ENCODE measurements around the gene ERG. TPM values are rescaled to one million over a fixed set of nuclear protein-coding genes. Genes with fewer than 3 reads are reported as not detected.

ERG gene
- total RNA-seq, 1 experiment from 2014 or later, result 4.5 TPM

DNA sequence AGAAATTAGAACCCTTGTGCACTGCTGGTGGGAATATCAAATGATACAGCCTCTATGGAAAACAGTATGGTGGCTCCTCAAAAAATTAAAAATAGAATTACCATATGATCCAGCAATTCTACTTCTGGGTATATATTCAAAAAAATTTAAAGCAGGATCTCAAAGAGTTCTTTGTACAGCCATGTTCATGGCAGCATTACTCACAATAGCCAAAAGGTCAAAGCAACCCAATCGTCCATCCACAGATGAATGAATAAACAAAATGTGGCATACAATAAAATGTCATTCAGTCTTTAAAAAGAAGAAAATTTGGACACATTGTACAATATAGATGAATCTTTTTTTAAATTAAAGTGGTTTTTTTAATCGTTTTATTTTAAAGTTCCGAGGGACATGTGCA, 36.3 kb upstream of the ERG start:
- H3K36me3 Mint-ChIP-seq, result no peaks in the 10 kb centered on the region
- TF ChIP-seq HMGA2 (CRISPR knock-in tag; IDR thresholded peaks at IDR 0.05), result no peak
- no peak for TF ChIP-seq ZBTB21 (CRISPR knock-in tag; IDR thresholded peaks at IDR 0.05; ENCODE audit: borderline replicate concordance)
- TF ChIP-seq, protein P1, sequence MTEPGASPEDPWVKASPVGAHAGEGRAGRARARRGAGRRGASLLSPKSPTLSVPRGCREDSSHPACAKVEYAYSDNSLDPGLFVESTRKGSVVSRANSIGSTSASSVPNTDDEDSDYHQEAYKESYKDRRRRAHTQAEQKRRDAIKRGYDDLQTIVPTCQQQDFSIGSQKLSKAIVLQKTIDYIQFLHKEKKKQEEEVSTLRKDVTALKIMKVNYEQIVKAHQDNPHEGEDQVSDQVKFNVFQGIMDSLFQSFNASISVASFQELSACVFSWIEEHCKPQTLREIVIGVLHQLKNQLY (CRISPR knock-in tag; IDR thresholded peaks at IDR 0.05), result no peak
- no peak for TF ChIP-seq ZNF512 (CRISPR knock-in tag; IDR thresholded peaks at IDR 0.05; ENCODE audit: borderline replicate concordance)
- TF ChIP-seq CDX4 (CRISPR knock-in tag; IDR thresholded peaks at IDR 0.05; ENCODE audit: borderline replicate concordance), result no peak
- no peak for TF ChIP-seq IRF2 (CRISPR knock-in tag; IDR thresholded peaks at IDR 0.05; ENCODE audit: borderline replicate concordance, low read depth)
- no peak for TF ChIP-seq ZNF671 (CRISPR knock-in tag; IDR thresholded peaks at IDR 0.05)
- TF ChIP-seq EMX1 (CRISPR knock-in tag; IDR thresholded peaks at IDR 0.05), result no peak
- H3K9me3 Mint-ChIP-seq, result no peaks in the 10 kb centered on the region
- CTCF ChIA-PET, result no interaction called here
- DNase-seq (ENCODE audit: low spot score) (no peak), ATAC-seq (no peak)
- POLR2A ChIA-PET, result no interaction called here
- no peaks in the 10 kb centered on the region for H3K27me3 Mint-ChIP-seq (ENCODE audit: low read depth)
- no peak overlapping the region for H3K27ac Mint-ChIP-seq
- H3K4me1 Mint-ChIP-seq, result peaks cover 36% of the 10 kb centered on the region
- no peak overlapping the region for H3K4me3 Mint-ChIP-seq

GRCh38 chr21:38533887-38534286, 35.6 kb upstream of the ERG start:
- DNase-seq (ENCODE audit: low spot score) (no peak), ATAC-seq (peak; percentile 51)
- H3K9me3 Mint-ChIP-seq, result no peaks in the 10 kb centered on the region
- H3K4me3 Mint-ChIP-seq, result no peak overlapping the region
- peaks cover 36% of the 10 kb centered on the region for H3K4me1 Mint-ChIP-seq
- ChIA-PET POLR2A (no interaction called here), CTCF (no interaction called here)
- H3K27me3 Mint-ChIP-seq (ENCODE audit: low read depth), result no peaks in the 10 kb centered on the region
- TF ChIP-seq TP53 (CRISPR knock-in tag; IDR thresholded peaks at IDR 0.05) (no peak), ZMAT4 (CRISPR knock-in tag; IDR thresholded peaks at IDR 0.05) (no peak)
- no peak overlapping the region; the same call in 1 of the 2 replicates for H3K27ac Mint-ChIP-seq
- H3K36me3 Mint-ChIP-seq, result no peaks in the 10 kb centered on the region

- DNase-seq (ENCODE audit: low spot score) (no peak), ATAC-seq (no peak)
- Mint-ChIP-seq H3K9me3 (no peaks in the 10 kb centered on the region), H3K36me3 (no peaks in the 10 kb centered on the region), H3K27ac (no peak overlapping the region), H3K4me1 (peaks cover 37% of the 10 kb centered on the region), H3K27me3 (ENCODE audit: low read depth) (no peaks in the 10 kb centered on the region), H3K4me3 (no peak overlapping the region)
- CTCF ChIA-PET, result interaction anchor here (1.0 kb wide), 1 partner anchor 180 kb away, joined by 3 read pairs; no protein-coding TSS in a partner anchor
- TF ChIP-seq, protein P2, sequence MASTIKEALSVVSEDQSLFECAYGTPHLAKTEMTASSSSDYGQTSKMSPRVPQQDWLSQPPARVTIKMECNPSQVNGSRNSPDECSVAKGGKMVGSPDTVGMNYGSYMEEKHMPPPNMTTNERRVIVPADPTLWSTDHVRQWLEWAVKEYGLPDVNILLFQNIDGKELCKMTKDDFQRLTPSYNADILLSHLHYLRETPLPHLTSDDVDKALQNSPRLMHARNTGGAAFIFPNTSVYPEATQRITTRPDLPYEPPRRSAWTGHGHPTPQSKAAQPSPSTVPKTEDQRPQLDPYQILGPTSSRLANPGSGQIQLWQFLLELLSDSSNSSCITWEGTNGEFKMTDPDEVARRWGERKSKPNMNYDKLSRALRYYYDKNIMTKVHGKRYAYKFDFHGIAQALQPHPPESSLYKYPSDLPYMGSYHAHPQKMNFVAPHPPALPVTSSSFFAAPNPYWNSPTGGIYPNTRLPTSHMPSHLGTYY (CRISPR knock-in tag; IDR thresholded peaks at IDR 0.05), result no peak
- TF ChIP-seq CDX4 (CRISPR knock-in tag; IDR thresholded peaks at IDR 0.05; ENCODE audit: borderline replicate concordance), result no peak
- no peak for TF ChIP-seq TP53 (CRISPR knock-in tag; IDR thresholded peaks at IDR 0.05)
- no peak for TF ChIP-seq JAZF1 (CRISPR knock-in tag; IDR thresholded peaks at IDR 0.05)
- no peak for TF ChIP-seq FOXP4 (CRISPR knock-in tag; IDR thresholded peaks at IDR 0.05)
- no peak for TF ChIP-seq GABPB1 (CRISPR knock-in tag; IDR thresholded peaks at IDR 0.05)
- no peak for TF ChIP-seq ESRRA (CRISPR knock-in tag; IDR thresholded peaks at IDR 0.05; ENCODE audit: borderline replicate concordance)
- TF ChIP-seq TEAD4 (CRISPR knock-in tag; IDR thresholded peaks at IDR 0.05), result no peak
- POLR2A ChIA-PET, result no interaction called here
Observed at GRCh38 chr21:38531591-38531990, 33.3 kb upstream of the ERG start.

Measured in WTC11 (cell line).